HG02852 (cell line): Measurements from ENCODE around the gene BCL2L1.
"Not testable (repeated sequence)": the region's sequence is repeated elsewhere in the genome, so short reads cannot be mapped to it uniquely, and the experiment has no call there.

Source experiments
- ATAC-seq: cut with Tn5 transposase; IDR thresholded peaks from one replicate; pipeline ENCODE4 v1.9.1; 2021; ENCODE audit warnings: mild to moderate bottlenecking, moderate library complexity; ENCODE audit not compliant: unreplicated experiment

BCL2L1 gene

GRCh38 chr20:31722257-31723068 lies at the start of gene BCL2L1:
Gene BCL2L1, minus strand, starts transcription at chr20:31722868. Its CDS starts 650 bp downstream, at chr20:31722218.
- peak; percentile 22 for ATAC-seq

GRCh38 chr20:31770243-31770642 lies 47.6 kb upstream of the BCL2L1 start:
- no peak for ATAC-seq

DNA sequence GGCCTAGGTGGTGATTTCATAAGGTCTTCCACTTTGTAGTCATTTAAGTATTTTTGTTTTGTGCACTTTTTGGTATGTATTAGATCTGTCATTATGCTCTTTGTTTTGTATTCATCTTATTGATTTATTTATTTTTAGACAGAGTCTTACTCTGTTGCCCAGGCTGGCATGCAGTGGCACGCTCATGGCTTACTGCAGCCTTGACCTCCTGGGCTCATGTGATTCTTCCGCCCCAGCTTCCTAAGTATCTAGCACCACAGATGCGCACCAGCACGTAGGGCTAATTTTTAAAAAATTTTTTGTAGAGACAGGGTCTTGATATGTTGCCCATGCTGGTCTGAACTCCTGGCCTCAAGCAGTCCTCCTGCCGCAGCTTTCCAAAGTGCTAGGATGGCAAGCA lies 47.0 kb upstream of the BCL2L1 start:
- ATAC-seq: no peak

DNA sequence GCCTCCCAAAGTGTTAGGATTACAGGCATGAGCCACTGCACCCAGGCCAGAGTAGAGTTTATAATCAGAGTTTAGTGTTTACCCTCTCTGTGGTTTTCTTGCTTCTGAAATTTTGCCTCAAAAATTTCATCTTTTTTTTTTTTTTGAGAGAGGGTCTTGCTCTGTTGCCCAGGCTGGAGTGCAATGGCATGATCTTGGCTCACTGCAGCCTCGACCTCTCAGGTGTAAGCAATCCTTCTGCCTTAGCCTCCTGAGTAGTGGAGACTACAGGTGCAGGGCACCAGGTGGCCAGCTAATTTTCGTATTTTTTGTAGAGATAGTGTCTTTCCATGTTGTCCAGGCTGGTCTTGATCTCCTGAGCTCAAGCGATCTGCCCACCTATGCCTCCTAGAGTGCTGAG lies 45.1 kb upstream of the BCL2L1 start:
- ATAC-seq: no peak

GRCh38 chr20:31764641-31765305 lies 42.1 kb upstream of the BCL2L1 start:
- ATAC-seq: no peak

GRCh38 chr20:31760519-31761240 lies 38.0 kb upstream of the BCL2L1 start:
- ATAC-seq: no peak

DNA sequence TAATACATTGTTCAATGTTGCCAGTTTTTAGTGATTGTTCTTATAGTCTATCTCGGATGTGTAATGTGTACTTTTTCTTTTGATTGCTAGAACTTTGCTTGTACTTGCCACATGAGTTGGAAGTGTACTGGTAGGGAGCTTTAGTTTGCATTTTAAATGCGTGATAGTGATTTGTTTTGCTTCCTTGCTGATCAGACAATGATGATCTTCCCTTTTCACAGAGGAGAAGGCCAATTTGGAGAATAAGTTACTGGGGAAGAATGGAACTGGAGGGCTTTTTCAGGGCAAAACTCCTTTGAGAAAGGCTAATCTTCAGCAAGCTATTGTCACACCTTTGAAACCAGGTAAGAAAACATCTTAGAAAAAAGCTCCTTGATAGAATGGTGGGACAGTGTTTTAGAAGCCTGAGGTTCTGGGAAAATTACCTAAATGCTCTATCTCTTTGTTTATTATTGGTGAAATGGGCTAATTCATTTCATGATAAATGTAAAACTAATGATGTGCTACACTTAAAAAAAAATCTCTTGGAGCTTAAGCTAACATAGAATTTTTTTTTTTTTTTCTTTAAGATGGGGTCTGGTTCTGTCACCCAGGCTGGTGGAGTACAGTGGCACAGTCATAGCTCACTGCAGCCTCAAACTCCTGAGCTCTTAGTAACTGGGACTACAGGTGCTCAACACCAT lies 37.3 kb upstream of the BCL2L1 start:
- no peak for ATAC-seq

- no peak for ATAC-seq
Observed at GRCh38 chr20:31758991-31759390, 36.3 kb upstream of the BCL2L1 start.

GRCh38 chr20:31758521-31758920 lies 35.9 kb upstream of the BCL2L1 start:
- ATAC-seq: no peak

- ATAC-seq: no peak
Observed at GRCh38 chr20:31757254-31757653, 34.6 kb upstream of the BCL2L1 start.

GRCh38 chr20:31751126-31751525 lies 28.5 kb upstream of the BCL2L1 start:
- no peak for ATAC-seq

GRCh38 chr20:31749223-31749622 lies 26.6 kb upstream of the BCL2L1 start:
- no peak for ATAC-seq

DNA sequence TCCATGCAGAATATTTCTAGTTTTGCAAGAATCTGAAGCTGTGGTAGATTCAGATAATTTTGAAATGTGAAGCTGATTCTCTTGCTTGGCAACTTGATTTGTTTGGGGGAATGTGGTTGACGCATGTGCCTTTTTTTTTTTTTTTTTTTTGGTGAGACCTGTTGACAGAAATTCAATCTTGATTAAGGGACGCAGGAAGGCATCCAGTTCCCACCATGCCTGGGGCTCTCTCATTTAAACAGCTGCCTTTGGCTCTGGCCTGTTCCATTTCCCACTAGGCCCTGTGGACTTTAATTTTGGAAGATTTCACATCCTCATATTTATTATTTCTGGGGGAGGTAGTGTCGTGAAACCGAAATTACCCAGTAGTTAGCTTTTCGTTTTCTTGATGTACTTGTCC lies 25.0 kb upstream of the BCL2L1 start:
- no peak for ATAC-seq

- not testable (repeated sequence) for ATAC-seq
Observed at GRCh38 chr20:31747028-31747427, 24.4 kb upstream of the BCL2L1 start.

GRCh38 chr20:31746068-31746878 lies 23.6 kb upstream of the BCL2L1 start:
- ATAC-seq: no peak

DNA sequence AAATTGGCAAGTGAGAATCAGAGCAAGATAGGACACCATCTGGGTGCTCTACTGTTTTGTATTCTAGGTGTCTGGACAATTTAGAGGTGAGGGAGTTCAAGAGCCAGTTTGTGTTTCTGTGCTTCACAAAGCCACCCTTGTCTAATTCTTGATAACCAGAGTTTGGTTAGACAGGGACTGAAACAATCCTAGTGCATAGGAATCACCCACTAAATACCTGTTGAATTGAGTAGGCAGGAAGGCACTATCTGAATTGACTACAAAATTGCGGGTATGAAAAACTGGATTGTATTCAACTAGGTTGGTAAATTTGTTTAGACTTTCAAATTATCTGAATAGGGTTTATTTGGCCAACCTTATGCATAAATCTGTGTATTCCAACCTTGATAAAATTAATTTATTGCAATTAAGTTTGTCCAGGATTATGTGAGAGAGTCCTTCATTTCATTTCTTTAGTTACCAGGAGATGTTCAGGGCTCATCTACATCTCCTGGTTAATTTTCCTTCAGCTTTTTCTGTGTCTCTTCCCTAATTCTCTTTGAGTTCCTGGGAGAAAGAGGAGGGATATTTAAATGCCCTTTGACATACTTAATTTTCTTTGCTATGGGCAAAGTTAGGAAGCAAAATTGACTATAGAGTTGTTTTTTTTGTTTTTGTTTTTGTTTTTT lies 18.1 kb upstream of the BCL2L1 start:
- no peak for ATAC-seq

DNA sequence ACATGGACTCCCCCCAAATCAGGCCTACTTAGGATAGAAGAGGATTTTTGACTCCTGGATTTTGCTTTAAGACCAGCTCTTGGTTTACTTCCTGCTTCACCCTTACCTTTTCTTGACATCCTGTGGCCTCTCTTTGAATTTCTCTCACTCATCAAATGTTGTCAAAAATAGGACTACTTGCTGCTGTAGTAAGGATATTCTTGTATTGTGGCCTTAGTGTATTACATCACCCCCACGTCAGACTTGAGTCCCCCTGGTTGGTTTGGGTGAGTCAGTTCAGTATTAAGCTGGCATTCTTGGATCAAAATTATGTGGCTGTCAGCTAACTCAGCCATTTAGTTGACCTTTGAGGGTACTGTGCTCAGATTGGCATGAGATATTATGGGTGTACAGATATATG lies 17.5 kb upstream of the BCL2L1 start:
- no peak for ATAC-seq

GRCh38 chr20:31739550-31739977 lies 16.9 kb upstream of the BCL2L1 start:
- ATAC-seq: peak; percentile 4

- ATAC-seq: peak; percentile 99
Observed at GRCh38 chr20:31738729-31739549, 16.3 kb upstream of the BCL2L1 start, which contains the start of gene TPX2. Gene TPX2, plus strand, starts transcription at chr20:31739290. Its CDS starts 18,187 bp downstream, at chr20:31757477.
